ENCODE results near the gene C16orf78. TPM values are rescaled to one million over a fixed set of nuclear protein-coding genes. Genes with fewer than 3 reads are reported as not detected.

C16orf78 gene
- total and polyA plus RNA-seq, 2 of the 8 experiments (the other 6 are each of a cell fraction or from before 2014, with no cell fraction given), result not detected

DNA sequence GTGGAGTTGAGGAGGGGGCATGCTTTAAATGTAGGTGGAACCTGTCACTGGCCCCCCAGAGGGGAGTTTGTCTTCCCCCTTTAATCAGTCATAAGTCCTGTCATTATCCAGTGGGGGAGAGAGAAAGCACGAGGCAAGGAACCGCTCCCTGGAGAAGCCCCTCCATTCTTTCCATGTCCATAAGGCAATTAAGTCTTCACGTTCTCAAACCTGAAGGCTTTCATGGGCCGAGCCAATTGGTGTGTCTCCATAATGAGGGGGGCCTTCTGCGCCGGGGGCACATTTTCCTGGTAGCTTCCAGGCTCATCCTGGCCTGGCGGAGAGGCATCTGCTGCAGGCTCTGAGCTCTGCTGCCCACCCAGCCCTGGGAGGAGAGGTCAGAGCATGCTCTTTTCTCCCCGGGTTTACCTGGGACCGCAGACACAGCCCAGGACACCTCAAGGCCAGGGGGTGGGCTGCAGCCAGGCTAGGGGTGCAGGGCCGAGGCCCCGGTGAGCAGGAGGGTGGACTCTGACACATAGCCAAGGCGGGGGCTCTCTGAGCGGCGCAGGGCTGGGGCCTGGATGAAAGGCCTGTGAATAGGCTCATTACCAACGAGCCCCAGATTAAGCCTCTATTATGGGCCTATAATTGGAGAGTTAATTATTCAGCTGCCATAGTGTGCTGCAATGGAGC lies 42.5 kb downstream of the C16orf78 start:
- no peak overlapping the region for H2AFZ ChIP-seq (ENCODE audit: low read length)
- no peak overlapping the region for H3K27ac ChIP-seq (ENCODE audit: low read depth, low read length)
- WGBS, 2 experiments (ENCODE audit: extremely low coverage in 1 of 2, insufficient coverage in 1 of 2, insufficient read length in 1 of 2, insufficient replicate concordance in 2 of 2, low coverage in 1 of 2, low lambda C conversion rate in 2 of 2, missing lambda C conversion rate in 1 of 2), result 81% methylated on average over 11 of the region's 15 CpGs; no CpG with 5 or more reads in 1 of the 2 experiments
- no peak overlapping the region for H3K23ac ChIP-seq (ENCODE audit: insufficient read length)
- no peaks in the 10 kb centered on the region for H3K36me3 ChIP-seq (ENCODE audit: control insufficient read depth in 2 of 4, insufficient read depth in 4 of 4, low read length in 3 of 4)
- H3K23me2 ChIP-seq (ENCODE audit: low read depth, low read length), result no peaks in the 10 kb centered on the region
- no peaks in the 10 kb centered on the region for H3K4me1 ChIP-seq (replicated peaks in 1 of 4; ENCODE audit: control insufficient read depth in 3 of 4, insufficient read depth in 4 of 4, low read length in 3 of 4)
- FAIRE-seq (no peak), DNase-seq (ENCODE audit: low read depth in 1 of 2, low spot score in 2 of 2) (no peak)
- H3K9me3 ChIP-seq (ENCODE audit: insufficient read depth in 2 of 2, low read depth in 1 of 2, low read length in 1 of 2), result no peaks in the 10 kb centered on the region
- H2BK12ac ChIP-seq (ENCODE audit: low read depth, low read length), result no peak overlapping the region
- H2BK120ac ChIP-seq (replicated peaks; ENCODE audit: low read depth, low read length), result no peak overlapping the region
- H4K91ac ChIP-seq (replicated peaks; ENCODE audit: insufficient read length, low read length), result no peak overlapping the region
- no peak overlapping the region for H3K4ac ChIP-seq (replicated peaks; ENCODE audit: insufficient read length, low read depth, low read length)
- no peaks in the 10 kb centered on the region for H4K20me1 ChIP-seq (replicated peaks in 1 of 2; ENCODE audit: control insufficient read depth in 1 of 2, insufficient read depth in 2 of 2, low read length in 2 of 2)
- no peak overlapping the region for H2BK20ac ChIP-seq (ENCODE audit: low read length)
- no peak overlapping the region for H4K5ac ChIP-seq (ENCODE audit: insufficient read length, low read depth, low read length)
- H3K18ac ChIP-seq (ENCODE audit: extremely low read depth, low read length), result no peak overlapping the region
- no peaks in the 10 kb centered on the region for H3K79me2 ChIP-seq (ENCODE audit: control insufficient read depth in 1 of 2, insufficient read depth in 2 of 2, low read length in 2 of 2)
- POLR2A ChIA-PET (ENCODE audit: partially characterized antibody), result no interaction called here
- H3K4me3 ChIP-seq (ENCODE audit: extremely low read depth in 1 of 4, insufficient read depth in 2 of 4, low read depth in 3 of 4, low read length in 4 of 4), result no peak overlapping the region
- no peaks in the 10 kb centered on the region for H3K79me1 ChIP-seq (ENCODE audit: low read depth, low read length)
- no peak overlapping the region for H3K14ac ChIP-seq (ENCODE audit: insufficient read length)
- H4K8ac ChIP-seq (ENCODE audit: extremely low read depth, insufficient read depth, low read length), result no peak overlapping the region
- H3K9ac ChIP-seq (replicated peaks in 1 of 4; ENCODE audit: extremely low read depth in 1 of 4, low read depth in 3 of 4, low read length in 3 of 4), result no peak overlapping the region
- CTCF ChIA-PET (ENCODE audit: partially characterized antibody), result interaction anchor here (1.5 kb wide), 1 partner anchor 66 kb away, joined by 4 read pairs; no protein-coding TSS in a partner anchor
- no peak overlapping the region for H3K4me2 ChIP-seq (ENCODE audit: insufficient read depth in 1 of 2, low read depth in 2 of 2, low read length in 2 of 2)
- H3K27me3 ChIP-seq (replicated peaks in 1 of 4; ENCODE audit: control insufficient read depth in 3 of 4, extremely low read depth in 1 of 4, insufficient read depth in 3 of 4, low read length in 3 of 4), result no peaks in the 10 kb centered on the region; a peak in 1 of 7 replicates
- H2BK5ac ChIP-seq (ENCODE audit: low read depth, low read length), result no peak overlapping the region
- H2AK5ac ChIP-seq (ENCODE audit: low read depth, low read length), result no peak overlapping the region
- no peak overlapping the region for H2BK15ac ChIP-seq (ENCODE audit: low read length)
- no peak for TF ChIP-seq JUN (IDR thresholded peaks at IDR 0.05; ENCODE audit: low read depth, low read length)
- no peak overlapping the region for H3K56ac ChIP-seq (replicated peaks; ENCODE audit: insufficient read length, low read depth, low read length)
